Neural cell (in vitro differentiated cells): ENCODE data around the gene PPARGC1A.

Experiments
- CTCF ChIP-seq: fragments of 450-650 bp; IDR thresholded peaks from 2 replicates; pipeline ENCODE4 v1.5.1; 2014; ENCODE audit warnings: antibody characterized with exemption, mild to moderate bottlenecking, moderate library complexity; ENCODE audit not compliant: poor library complexity, severe bottlenecking
- EP300 ChIP-seq: fragments of 450-650 bp; conservative IDR thresholded peaks from 2 replicates; pipeline ENCODE4 v1.6.1; 2014; ENCODE audit warnings: antibody characterized with exemption, mild to moderate bottlenecking, moderate library complexity; ENCODE audit not compliant: poor library complexity, severe bottlenecking
- EZH2 ChIP-seq: fragments of 200-600, 300-800 bp; shearing (Covaris generic), sonication (generic); IDR thresholded peaks from 2 replicates; pipeline ENCODE4 v1.6.1; 2014; ENCODE audit warnings: antibody characterized with exemption, low read length, borderline replicate concordance, mild to moderate bottlenecking; ENCODE audit not compliant: insufficient read depth, poor library complexity, severe bottlenecking
- POLR2AphosphoS5 ChIP-seq: IDR thresholded peaks from 2 replicates; pipeline ENCODE4 v1.6.1; 2012
- REST ChIP-seq: IDR thresholded peaks from 2 replicates; pipeline ENCODE4 v1.6.1; 2012; ENCODE audit warnings: borderline replicate concordance
- SMC3 ChIP-seq: fragments of 450-650 bp; conservative IDR thresholded peaks from 2 replicates; pipeline ENCODE4 v1.6.1; 2014; ENCODE audit warnings: antibody characterized with exemption, mild to moderate bottlenecking, moderate library complexity; ENCODE audit not compliant: poor library complexity
- TAF1 ChIP-seq: IDR thresholded peaks from 2 replicates; pipeline ENCODE4 v1.6.1; 2012; ENCODE audit warnings: low read depth

- TF ChIP-seq CTCF (no peak), EP300 (no peak), REST (no peak), POLR2AphosphoS5 (no peak), EZH2 (no peak), TAF1 (no peak), SMC3 (no peak)
Observed at GRCh38 chr4:23811161-23811560, 78.7 kb downstream of the PPARGC1A start.
